GM19043 (cell line): Measurements from ENCODE around the gene CDC42SE2.
"Not testable (repeated sequence)": the region's sequence is repeated elsewhere in the genome, so short reads cannot be mapped to it uniquely, and the experiment has no call there.

Experiments used
- ATAC-seq: cut with Tn5 transposase; IDR thresholded peaks from one replicate; pipeline ENCODE4 v1.9.1; 2021; ENCODE audit warnings: low read depth; ENCODE audit not compliant: unreplicated experiment

Gene CDC42SE2

GRCh38 chr5:131361677-131362315 is 97.9 kb downstream of the CDC42SE2 start:
- no peak for ATAC-seq

DNA sequence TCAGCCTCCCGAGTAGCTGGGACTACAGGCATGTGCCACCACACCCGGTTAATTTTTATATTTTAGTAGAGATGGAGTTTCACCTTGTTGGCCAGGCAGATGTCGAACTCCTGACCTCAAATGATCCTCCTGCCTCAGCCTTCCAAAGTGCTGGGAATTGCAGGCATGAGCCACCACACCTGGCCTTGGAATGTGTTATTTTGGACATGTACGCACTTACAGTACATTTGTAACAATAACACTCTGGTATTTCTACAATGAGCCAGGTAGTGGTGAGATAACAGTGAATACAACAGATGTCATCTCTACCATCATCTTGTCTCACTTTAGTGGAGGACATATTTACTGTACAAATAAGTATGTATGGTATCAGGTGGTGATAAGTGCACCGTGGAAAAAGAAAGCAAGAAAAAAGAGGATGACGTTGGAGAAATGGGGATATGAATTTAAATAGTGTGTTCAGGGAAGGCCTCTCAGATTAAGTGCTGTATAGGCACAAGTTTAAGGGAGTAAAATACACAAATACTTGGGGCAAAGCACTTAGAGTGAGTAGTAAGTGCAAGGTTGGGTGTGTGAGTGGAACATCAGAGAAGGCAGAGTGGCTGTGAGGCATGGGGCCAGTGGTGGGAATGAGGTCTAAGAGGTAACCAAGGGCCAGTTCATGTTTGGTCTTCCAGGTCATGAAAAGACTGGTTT is 100.1 kb downstream of the CDC42SE2 start:
- no peak for ATAC-seq

DNA sequence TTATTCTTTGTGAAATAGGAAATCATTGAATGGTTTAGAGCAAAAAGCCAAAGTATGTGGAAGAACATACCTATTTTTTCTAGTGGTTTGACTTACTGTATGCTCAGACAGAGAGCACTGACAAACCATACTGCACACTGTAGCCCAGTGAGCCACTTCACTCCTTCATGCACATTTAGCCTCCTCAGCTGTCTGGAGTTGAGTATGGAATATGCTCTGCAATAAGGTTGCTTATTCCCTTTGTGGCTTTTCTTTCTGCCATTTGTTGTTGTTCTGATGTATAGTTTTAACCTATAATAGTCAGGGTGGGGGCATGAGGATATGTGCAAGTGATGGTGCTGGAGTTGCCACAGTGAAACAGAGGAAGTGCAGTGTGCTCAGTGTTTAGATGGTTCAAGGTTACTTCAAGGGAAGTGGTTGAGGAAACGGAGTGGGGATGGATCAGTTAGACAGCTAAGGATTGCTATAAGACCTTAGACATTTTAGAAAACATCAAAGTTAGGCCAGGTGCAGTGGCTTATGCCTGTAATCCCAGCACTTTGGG is 100.7 kb downstream of the CDC42SE2 start:
- no peak for ATAC-seq

DNA sequence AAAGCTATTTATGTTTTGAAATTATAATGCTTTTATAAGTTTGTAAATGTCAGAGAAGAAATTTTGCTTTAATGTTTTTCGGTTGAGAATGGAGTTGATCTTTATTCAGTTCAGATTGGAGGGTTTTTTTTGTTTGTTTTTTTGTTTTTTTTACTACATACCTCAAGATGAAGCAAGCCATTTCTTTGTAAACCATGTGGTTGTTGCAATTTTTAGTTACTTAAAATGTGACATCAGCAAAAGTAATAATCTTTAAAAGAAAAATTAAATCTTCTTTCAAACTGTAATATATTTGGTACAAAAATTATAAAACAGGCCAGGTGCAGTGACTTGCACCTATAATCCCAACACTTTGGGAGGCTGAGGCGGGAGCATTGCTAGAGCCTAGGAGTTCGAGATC is 102.6 kb downstream of the CDC42SE2 start:
- ATAC-seq, result no peak

DNA sequence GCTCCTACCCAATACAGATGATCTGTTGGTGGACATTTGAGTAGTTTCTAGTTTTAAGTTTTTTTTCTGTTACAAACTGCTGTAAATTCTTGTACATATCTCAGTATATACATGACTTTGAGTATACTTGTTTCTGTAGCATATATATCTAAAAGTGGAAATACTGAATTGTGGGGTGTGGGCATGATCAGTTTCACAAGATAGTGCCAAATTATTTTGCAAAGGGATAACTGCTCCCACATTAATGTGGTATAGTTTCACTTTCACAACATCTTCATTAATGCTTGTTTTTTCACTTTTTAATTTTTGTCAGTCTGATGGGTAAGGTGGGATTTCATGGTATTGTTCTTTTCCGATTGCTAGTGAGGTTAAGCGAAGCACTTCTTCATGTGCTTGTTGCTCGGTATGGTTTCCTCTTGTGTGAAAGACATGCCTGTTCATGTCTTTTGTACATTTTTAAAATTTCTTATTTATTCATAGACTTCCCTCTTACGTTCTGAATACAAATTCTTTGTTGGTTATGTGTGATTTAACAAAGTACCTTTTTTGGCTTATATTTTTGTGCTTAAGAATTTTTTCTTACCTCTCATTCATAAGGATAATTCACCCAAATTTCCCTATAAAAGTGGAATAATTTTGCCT is 103.5 kb downstream of the CDC42SE2 start:
- ATAC-seq, result no peak

DNA sequence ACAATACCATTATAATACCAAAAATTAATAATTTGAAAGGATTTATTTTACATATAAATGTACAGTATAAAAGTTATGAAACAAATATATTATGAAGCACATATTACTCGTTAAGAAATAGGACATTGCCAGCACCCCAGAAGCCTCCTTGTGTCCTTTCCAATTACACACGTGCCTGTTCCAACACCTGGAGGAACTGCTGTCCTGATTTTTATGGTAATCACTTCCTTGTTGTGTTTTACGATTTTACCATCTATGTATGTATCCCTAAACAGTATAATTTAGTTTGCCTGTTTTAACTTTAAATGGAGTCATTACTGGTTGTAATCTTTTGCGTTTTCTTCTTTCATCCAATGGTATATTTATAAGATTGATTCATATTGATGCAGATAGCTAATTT is 105.0 kb downstream of the CDC42SE2 start:
- no peak for ATAC-seq

- no peak for ATAC-seq
Measured at GRCh38 chr5:131369558-131369957, 105.7 kb downstream of the CDC42SE2 start.

- ATAC-seq, result no peak
Measured at GRCh38 chr5:131371835-131372234, 108.0 kb downstream of the CDC42SE2 start.

- no peak for ATAC-seq
Measured at GRCh38 chr5:131373265-131373664, 109.4 kb downstream of the CDC42SE2 start.

- ATAC-seq, result no peak
Measured at GRCh38 chr5:131375351-131375750, 111.5 kb downstream of the CDC42SE2 start.

DNA sequence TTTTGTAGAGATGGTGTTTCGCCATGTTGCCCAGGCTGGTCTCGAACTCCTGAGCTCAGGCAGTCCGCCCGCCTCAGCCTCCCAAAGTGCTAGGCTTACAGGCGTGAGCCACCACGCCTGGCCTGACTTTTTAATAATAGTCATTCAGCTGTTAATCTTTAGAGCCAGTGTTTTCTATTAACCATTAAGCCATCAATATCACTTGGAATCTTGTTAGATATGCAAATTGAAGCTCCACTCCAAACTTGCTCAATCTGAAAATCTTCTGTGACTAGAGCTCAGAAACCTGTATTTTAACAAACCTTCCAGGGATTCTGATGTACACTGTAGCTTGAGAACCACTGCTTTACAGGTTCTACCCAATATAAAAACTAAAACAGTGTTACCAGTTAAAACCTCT is 113.5 kb downstream of the CDC42SE2 start:
- ATAC-seq, result no peak

GRCh38 chr5:131377785-131378325 is 114.0 kb downstream of the CDC42SE2 start:
- ATAC-seq, result no peak

DNA sequence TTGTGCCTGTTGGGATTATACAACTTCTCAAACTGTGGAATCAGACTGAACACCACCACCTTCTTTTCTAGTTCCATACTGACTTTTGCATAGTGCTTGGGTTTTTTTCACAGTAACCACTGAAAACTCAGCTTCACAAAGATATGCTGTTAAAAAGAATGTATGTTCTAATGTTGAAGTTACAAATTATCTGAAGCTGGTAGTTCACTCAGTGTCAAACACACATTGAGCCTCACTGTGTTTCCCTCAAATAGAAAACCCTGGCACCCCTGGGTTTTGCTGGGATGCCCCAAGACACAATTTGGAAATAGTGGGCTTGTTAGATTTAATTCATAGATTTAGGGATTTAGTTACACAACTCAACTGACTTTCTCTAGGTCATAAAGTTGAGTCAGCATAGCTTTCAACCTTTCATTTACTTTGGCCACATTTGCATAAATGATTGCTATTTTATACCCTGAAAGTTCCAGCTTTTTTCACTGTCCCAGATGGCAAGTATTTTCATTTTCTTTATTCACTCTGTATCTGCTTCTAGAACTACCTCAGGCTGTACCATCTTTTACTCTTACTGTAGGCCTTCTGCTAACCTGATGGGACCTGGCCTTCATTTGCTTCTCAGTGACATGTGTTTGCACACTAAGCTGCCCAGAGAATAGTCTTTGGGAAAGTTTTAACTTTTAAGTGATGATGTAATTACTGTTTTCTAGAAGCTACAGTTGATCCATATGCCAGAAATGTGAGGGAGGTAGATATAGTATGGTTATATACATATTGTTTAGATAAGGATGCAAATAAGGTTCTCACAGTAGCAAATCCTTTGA is 115.1 kb downstream of the CDC42SE2 start:
- no peak for ATAC-seq

- ATAC-seq, result peak; percentile 25
Measured at GRCh38 chr5:131379723-131380122, 115.9 kb downstream of the CDC42SE2 start.

DNA sequence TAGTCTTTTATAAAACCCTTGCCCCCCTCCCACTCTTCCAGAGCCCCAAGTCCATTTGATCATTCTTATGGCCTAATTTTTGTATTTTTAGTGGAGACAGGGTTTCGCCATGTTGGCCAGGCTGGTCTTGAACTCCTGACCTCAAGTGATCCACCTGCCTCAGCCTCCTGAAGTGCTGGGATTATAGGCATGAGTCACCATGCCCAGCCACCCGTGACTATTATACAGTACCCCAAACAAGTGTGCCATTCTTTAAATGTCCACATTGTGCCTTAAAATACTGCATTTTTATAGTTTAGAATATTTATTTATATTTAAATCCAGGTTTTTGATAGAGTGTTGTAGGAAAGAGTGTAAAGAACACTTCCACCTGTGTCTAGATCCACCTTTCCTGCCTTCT is 116.4 kb downstream of the CDC42SE2 start:
- not testable (repeated sequence) for ATAC-seq

GRCh38 chr5:131381021-131381420 is 117.2 kb downstream of the CDC42SE2 start:
- no peak for ATAC-seq

- ATAC-seq, result peak; percentile 54
Measured at GRCh38 chr5:131381777-131382176, 117.9 kb downstream of the CDC42SE2 start.

- ATAC-seq, result peak; percentile 52
Measured at GRCh38 chr5:131382407-131383395, 118.8 kb downstream of the CDC42SE2 start.

- ATAC-seq, result no peak
Measured at GRCh38 chr5:131384173-131384572, 120.3 kb downstream of the CDC42SE2 start.
